ENCODE data around the gene GPR137.

Gene GPR137

GRCh38 chr11:64268025-64268892 lies 17.4 kb upstream of the GPR137 start:
- Histone ChIP-seq H3K9me3 (replicated peaks; ENCODE audit: low read length) (no peaks in the 10 kb centered on the region), H3K36me3 (ENCODE audit: insufficient read depth, low read length) (peaks cover 31% of the 10 kb centered on the region), H3K4me2 (ENCODE audit: low read length) (peak overlapping the region; percentile 93), H3K4me1 (ENCODE audit: control insufficient read depth, insufficient read depth, low read length) (peaks cover 26% of the 10 kb centered on the region), H3K4me3 (ENCODE audit: low read length) (peak overlapping the region; percentile 72), H3K27me3 (ENCODE audit: control insufficient read depth, insufficient read depth, low read length) (no peaks in the 10 kb centered on the region), H3K9ac (ENCODE audit: low read depth, low read length) (peak overlapping the region; percentile 80)

GRCh38 chr11:64268893-64269539 lies 16.6 kb upstream of the GPR137 start:
- H3K27me3 ChIP-seq (ENCODE audit: control insufficient read depth, insufficient read depth, low read length) = no peaks in the 10 kb centered on the region
- H3K9ac ChIP-seq (ENCODE audit: low read depth, low read length) = peak overlapping the region; percentile 80
- H3K4me3 ChIP-seq (ENCODE audit: low read length) = peak overlapping the region; percentile 72
- peaks cover 26% of the 10 kb centered on the region for H3K4me1 ChIP-seq (ENCODE audit: control insufficient read depth, insufficient read depth, low read length)
- H3K36me3 ChIP-seq (ENCODE audit: insufficient read depth, low read length) = peaks cover 23% of the 10 kb centered on the region
- H3K9me3 ChIP-seq (replicated peaks; ENCODE audit: low read length) = no peaks in the 10 kb centered on the region
- peak overlapping the region; percentile 93 for H3K4me2 ChIP-seq (ENCODE audit: low read length)

GRCh38 chr11:64269540-64270220 lies 16.0 kb upstream of the GPR137 start:
- H3K4me3 ChIP-seq (ENCODE audit: low read length) = peak overlapping the region; percentile 79
- H3K4me1 ChIP-seq (ENCODE audit: control insufficient read depth, insufficient read depth, low read length) = peaks cover 26% of the 10 kb centered on the region
- H3K9ac ChIP-seq (ENCODE audit: low read depth, low read length) = peak overlapping the region; percentile 84
- no peaks in the 10 kb centered on the region for H3K27me3 ChIP-seq (ENCODE audit: control insufficient read depth, insufficient read depth, low read length)
- H3K9me3 ChIP-seq (replicated peaks; ENCODE audit: low read length) = no peaks in the 10 kb centered on the region
- peak overlapping the region; percentile 93 for H3K4me2 ChIP-seq (ENCODE audit: low read length)
- H3K36me3 ChIP-seq (ENCODE audit: insufficient read depth, low read length) = peaks cover 16% of the 10 kb centered on the region

- Histone ChIP-seq H3K9me3 (replicated peaks; ENCODE audit: low read length) (no peaks in the 10 kb centered on the region), H3K36me3 (ENCODE audit: insufficient read depth, low read length) (peaks cover 9% of the 10 kb centered on the region), H3K9ac (ENCODE audit: low read depth, low read length) (no peak overlapping the region), H3K4me2 (ENCODE audit: low read length) (no peak overlapping the region), H3K27me3 (ENCODE audit: control insufficient read depth, insufficient read depth, low read length) (no peaks in the 10 kb centered on the region), H3K4me1 (ENCODE audit: control insufficient read depth, insufficient read depth, low read length) (peaks cover 15% of the 10 kb centered on the region), H3K4me3 (ENCODE audit: low read length) (no peak overlapping the region)
Observed at GRCh38 chr11:64275031-64275800, 10.4 kb upstream of the GPR137 start.

GRCh38 chr11:64275841-64276240 lies 9.8 kb upstream of the GPR137 start:
- H3K4me3 ChIP-seq (ENCODE audit: low read length) = no peak overlapping the region
- H3K4me1 ChIP-seq (ENCODE audit: control insufficient read depth, insufficient read depth, low read length) = peaks cover 15% of the 10 kb centered on the region
- H3K27me3 ChIP-seq (ENCODE audit: control insufficient read depth, insufficient read depth, low read length) = no peaks in the 10 kb centered on the region
- H3K4me2 ChIP-seq (ENCODE audit: low read length) = no peak overlapping the region
- H3K9me3 ChIP-seq (replicated peaks; ENCODE audit: low read length) = no peaks in the 10 kb centered on the region
- H3K9ac ChIP-seq (ENCODE audit: low read depth, low read length) = no peak overlapping the region
- H3K36me3 ChIP-seq (ENCODE audit: insufficient read depth, low read length) = peaks cover 9% of the 10 kb centered on the region

- H3K27me3 ChIP-seq (ENCODE audit: control insufficient read depth, insufficient read depth, low read length) = no peaks in the 10 kb centered on the region
- H3K4me2 ChIP-seq (ENCODE audit: low read length) = peak overlapping the region; percentile 25
- peaks cover 9% of the 10 kb centered on the region for H3K36me3 ChIP-seq (ENCODE audit: insufficient read depth, low read length)
- peak overlapping the region; percentile 16 for H3K9ac ChIP-seq (ENCODE audit: low read depth, low read length)
- H3K9me3 ChIP-seq (replicated peaks; ENCODE audit: low read length) = no peaks in the 10 kb centered on the region
- peaks cover 12% of the 10 kb centered on the region for H3K4me1 ChIP-seq (ENCODE audit: control insufficient read depth, insufficient read depth, low read length)
- H3K4me3 ChIP-seq (ENCODE audit: low read length) = no peak overlapping the region
Observed at GRCh38 chr11:64276653-64277431, 8.8 kb upstream of the GPR137 start.

- Histone ChIP-seq H3K9ac (ENCODE audit: low read depth, low read length) (no peak overlapping the region), H3K36me3 (ENCODE audit: insufficient read depth, low read length) (peaks cover 9% of the 10 kb centered on the region), H3K4me2 (ENCODE audit: low read length) (no peak overlapping the region), H3K4me1 (ENCODE audit: control insufficient read depth, insufficient read depth, low read length) (peaks cover 11% of the 10 kb centered on the region), H3K9me3 (replicated peaks; ENCODE audit: low read length) (no peaks in the 10 kb centered on the region), H3K4me3 (ENCODE audit: low read length) (no peak overlapping the region), H3K27me3 (ENCODE audit: control insufficient read depth, insufficient read depth, low read length) (no peaks in the 10 kb centered on the region)
Observed at GRCh38 chr11:64278576-64279190, 7.0 kb upstream of the GPR137 start.

- H3K4me2 ChIP-seq (ENCODE audit: low read length) = no peak overlapping the region
- H3K4me3 ChIP-seq (ENCODE audit: low read length) = no peak overlapping the region
- H3K9ac ChIP-seq (ENCODE audit: low read depth, low read length) = no peak overlapping the region
- H3K9me3 ChIP-seq (replicated peaks; ENCODE audit: low read length) = no peaks in the 10 kb centered on the region
- H3K4me1 ChIP-seq (ENCODE audit: control insufficient read depth, insufficient read depth, low read length) = peaks cover 20% of the 10 kb centered on the region
- no peaks in the 10 kb centered on the region for H3K27me3 ChIP-seq (ENCODE audit: control insufficient read depth, insufficient read depth, low read length)
- H3K36me3 ChIP-seq (ENCODE audit: insufficient read depth, low read length) = peaks cover 4% of the 10 kb centered on the region
Observed at GRCh38 chr11:64281957-64282770, 3.5 kb upstream of the GPR137 start.

- Histone ChIP-seq H3K4me3 (ENCODE audit: low read length) (no peak overlapping the region), H3K9ac (ENCODE audit: low read depth, low read length) (no peak overlapping the region), H3K9me3 (replicated peaks; ENCODE audit: low read length) (no peaks in the 10 kb centered on the region)
Observed at GRCh38 chr11:64283092-64283491, 2.6 kb upstream of the GPR137 start.

More at GRCh38 chr11:64283092-64283491, 2.6 kb upstream of the GPR137 start:
- Histone ChIP-seq H3K36me3 (ENCODE audit: insufficient read depth, low read length) (no peaks in the 10 kb centered on the region), H3K27me3 (ENCODE audit: control insufficient read depth, insufficient read depth, low read length) (no peaks in the 10 kb centered on the region), H3K4me2 (ENCODE audit: low read length) (peak overlapping the region; percentile 99), H3K4me1 (ENCODE audit: control insufficient read depth, insufficient read depth, low read length) (peaks cover 20% of the 10 kb centered on the region)
